Measurements from ENCODE around the gene LIMA1. TPM values are rescaled to one million over a fixed set of nuclear protein-coding genes. Genes with fewer than 3 reads are reported as not detected.
"Not testable (repeated sequence)": the region's sequence is repeated elsewhere in the genome, so short reads cannot be mapped to it uniquely, and the experiment has no call there.

LIMA1 gene
- total RNA-seq, 4 donors from 2014 or later = 7.4 to 24.5 (median 8.8) TPM

DNA sequence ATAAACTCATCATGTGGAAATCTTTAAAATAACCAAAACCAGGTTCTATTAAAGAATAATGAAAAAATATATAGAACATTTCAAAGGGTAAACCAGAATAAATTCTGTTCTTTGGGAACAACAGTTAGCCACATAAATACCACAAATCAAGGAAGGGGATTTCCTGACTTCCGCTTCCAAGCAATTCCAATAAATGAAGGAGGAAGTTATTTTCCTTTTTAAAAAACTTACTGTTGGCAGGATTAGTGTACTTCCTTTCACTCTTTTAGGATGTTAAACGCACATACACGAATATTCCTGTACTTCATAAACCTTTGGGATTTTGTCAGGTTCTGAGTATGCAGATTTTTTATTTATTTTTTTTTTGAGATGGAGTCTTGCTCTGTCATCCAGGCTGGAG, 13.7 kb upstream of the LIMA1 start:
- TF ChIP-seq, protein P1, sequence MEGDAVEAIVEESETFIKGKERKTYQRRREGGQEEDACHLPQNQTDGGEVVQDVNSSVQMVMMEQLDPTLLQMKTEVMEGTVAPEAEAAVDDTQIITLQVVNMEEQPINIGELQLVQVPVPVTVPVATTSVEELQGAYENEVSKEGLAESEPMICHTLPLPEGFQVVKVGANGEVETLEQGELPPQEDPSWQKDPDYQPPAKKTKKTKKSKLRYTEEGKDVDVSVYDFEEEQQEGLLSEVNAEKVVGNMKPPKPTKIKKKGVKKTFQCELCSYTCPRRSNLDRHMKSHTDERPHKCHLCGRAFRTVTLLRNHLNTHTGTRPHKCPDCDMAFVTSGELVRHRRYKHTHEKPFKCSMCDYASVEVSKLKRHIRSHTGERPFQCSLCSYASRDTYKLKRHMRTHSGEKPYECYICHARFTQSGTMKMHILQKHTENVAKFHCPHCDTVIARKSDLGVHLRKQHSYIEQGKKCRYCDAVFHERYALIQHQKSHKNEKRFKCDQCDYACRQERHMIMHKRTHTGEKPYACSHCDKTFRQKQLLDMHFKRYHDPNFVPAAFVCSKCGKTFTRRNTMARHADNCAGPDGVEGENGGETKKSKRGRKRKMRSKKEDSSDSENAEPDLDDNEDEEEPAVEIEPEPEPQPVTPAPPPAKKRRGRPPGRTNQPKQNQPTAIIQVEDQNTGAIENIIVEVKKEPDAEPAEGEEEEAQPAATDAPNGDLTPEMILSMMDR (IDR thresholded peaks at IDR 0.05 in 4 of 5, conservative IDR thresholded peaks at IDR 0.05 in 1 of 5) = no peak
- TF ChIP-seq POLR2A (IDR thresholded peaks at IDR 0.05) = no peak
- peaks cover 20 to 27% of the 10 kb centered on the region in 2 donors for H3K4me1 ChIP-seq
- H3K9me3 ChIP-seq = no peaks in the 10 kb centered on the region
- H3K27me3 ChIP-seq = no peaks in the 10 kb centered on the region
- no peak overlapping the region for H3K4me3 ChIP-seq
- peak overlapping the region; percentile 57 to 69 (median 66) for H3K27ac ChIP-seq
- intact Hi-C loops (cut with DNase I; ENCODE audit: low total_unique reads) = no loop called here
- in situ Hi-C loops (cut with MboI; ENCODE audit: low sequenced_read_pairs in 4 of 4) = no loop called here
- DNase-seq (no peak), ATAC-seq (peak in 1 of 2 donors; percentile 19)
- H3K36me3 ChIP-seq = peaks cover 0 to 5% of the 10 kb centered on the region in 2 donors

DNA sequence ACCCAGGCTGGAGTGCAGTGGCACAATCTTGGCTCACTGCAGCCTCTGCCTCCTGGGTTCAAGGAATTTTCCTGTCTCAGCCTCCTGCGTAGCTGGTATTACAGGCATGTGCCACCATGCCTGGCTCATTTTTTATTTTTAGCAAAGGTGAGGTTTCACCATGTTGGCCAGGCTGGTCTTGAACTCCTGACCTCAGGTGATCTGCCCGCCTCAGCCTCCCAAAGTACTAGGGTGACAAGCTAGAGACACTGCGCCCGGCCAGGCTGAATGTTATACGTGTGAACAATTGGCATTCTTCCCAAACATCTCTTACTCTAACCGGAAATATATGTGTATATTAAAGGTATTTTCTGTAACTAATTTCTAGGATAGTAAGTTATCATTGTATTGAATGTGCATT, 13.2 kb upstream of the LIMA1 start:
- Histone ChIP-seq H3K4me3 (no peak overlapping the region), H3K27me3 (no peaks in the 10 kb centered on the region), H3K27ac (peak overlapping the region; percentile 57 to 69 (median 66)), H3K4me1 (peaks cover 20 to 27% of the 10 kb centered on the region in 2 donors), H3K36me3 (peaks cover 0 to 5% of the 10 kb centered on the region in 2 donors), H3K9me3 (no peaks in the 10 kb centered on the region)
- no peak for TF ChIP-seq POLR2A (IDR thresholded peaks at IDR 0.05)
- TF ChIP-seq, protein P1 (IDR thresholded peaks at IDR 0.05 in 4 of 5, conservative IDR thresholded peaks at IDR 0.05 in 1 of 5) = no peak
- intact Hi-C loops (cut with DNase I; ENCODE audit: low total_unique reads) (no loop called here), in situ Hi-C loops (cut with MboI; ENCODE audit: low sequenced_read_pairs in 4 of 4) (no loop called here)
- ATAC-seq (peak; percentile 50 to 67), DNase-seq (peak in 1 of 2 donors; percentile 58)

DNA sequence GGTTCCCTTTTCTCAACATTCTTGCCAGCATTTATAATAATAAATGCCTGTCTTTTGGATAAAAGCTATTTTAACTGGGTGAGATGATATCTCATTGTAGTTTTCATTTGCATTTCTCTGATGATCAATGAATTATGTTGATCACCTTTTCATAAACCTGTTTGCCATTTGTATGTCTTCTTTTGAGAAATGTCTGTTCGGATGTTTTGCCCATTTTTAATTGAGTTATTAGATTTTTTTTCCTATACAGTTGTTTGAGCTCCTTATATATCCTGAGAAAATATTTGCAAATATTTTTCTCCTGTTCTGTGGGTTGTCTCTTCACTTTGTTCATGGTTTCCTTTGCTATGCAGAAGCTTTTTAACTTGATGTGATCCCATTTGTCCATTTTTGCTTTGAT, 8.1 kb upstream of the LIMA1 start:
- DNase-seq = no peak
- Histone ChIP-seq H3K27me3 (no peaks in the 10 kb centered on the region), H3K4me1 (peaks cover 6 to 14% of the 10 kb centered on the region in 2 donors), H3K36me3 (peaks cover 0 to 5% of the 10 kb centered on the region in 2 donors), H3K4me3 (no peak overlapping the region), H3K27ac (no peak overlapping the region), H3K9me3 (no peaks in the 10 kb centered on the region)
- intact Hi-C loops (cut with DNase I; ENCODE audit: low total_unique reads) (no loop called here), in situ Hi-C loops (cut with MboI; ENCODE audit: low sequenced_read_pairs in 4 of 4) (no loop called here)
- no peak for ATAC-seq
- TF ChIP-seq, protein P1 (IDR thresholded peaks at IDR 0.05 in 4 of 5, conservative IDR thresholded peaks at IDR 0.05 in 1 of 5) = no peak
- TF ChIP-seq POLR2A (IDR thresholded peaks at IDR 0.05) = no peak

DNA sequence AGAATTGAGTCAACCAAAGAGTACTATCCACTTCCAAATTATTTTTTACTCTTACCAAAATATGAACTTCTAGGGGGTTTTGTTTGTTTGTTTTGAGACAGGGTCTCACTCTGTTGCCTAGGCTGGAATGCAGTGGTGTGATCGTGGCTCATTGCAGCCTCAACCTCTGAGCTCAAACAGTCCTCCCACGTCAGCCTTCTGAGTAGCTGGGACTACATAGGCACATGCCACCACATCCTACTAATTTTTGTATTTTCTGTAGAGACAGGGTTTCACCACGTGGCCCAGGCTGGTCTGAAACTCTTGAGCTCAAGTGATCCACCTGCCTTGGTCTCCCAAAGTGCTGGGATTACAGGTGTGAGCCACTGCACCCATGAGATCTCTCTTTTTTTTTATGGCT, 7.4 kb upstream of the LIMA1 start:
- H3K4me1 ChIP-seq; intact Hi-C loops (cut with DNase I; ENCODE audit: low total_unique reads); H3K27ac ChIP-seq; H3K27me3 ChIP-seq; ATAC-seq; H3K4me3 ChIP-seq; H3K9me3 ChIP-seq; DNase-seq; H3K36me3 ChIP-seq; in situ Hi-C loops (cut with MboI; ENCODE audit: low sequenced_read_pairs in 4 of 4): not testable (repeated sequence)

DNA sequence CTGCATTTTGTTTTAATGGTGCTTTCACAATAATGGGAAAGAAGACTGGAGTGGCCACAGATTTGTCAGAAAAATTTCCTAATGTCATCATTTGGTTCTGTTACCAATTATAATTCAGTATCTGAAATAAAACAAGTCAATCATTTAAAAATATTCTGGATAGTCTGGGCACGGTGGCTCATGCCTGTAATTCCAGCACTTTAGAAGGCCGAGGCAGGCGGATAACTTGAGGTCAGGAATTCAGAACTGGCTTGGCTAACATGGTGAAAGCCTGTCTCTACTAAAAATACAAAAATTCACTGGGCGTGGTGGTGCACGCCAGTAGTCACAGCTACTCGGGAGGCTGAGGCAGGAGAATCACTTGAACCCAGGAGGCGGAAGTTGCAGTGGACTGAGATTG, 4.0 kb upstream of the LIMA1 start:
- Histone ChIP-seq H3K27ac (no peak overlapping the region), H3K4me3 (no peak overlapping the region), H3K9me3 (no peaks in the 10 kb centered on the region), H3K4me1 (peaks cover 18 to 31% of the 10 kb centered on the region in 2 donors), H3K27me3 (no peaks in the 10 kb centered on the region), H3K36me3 (no peaks in the 10 kb centered on the region)
- in situ Hi-C loops (cut with MboI; ENCODE audit: low sequenced_read_pairs in 4 of 4) (loop anchor here in 1 of 4 donors (10.0 kb wide), 1 partner anchor 72 kb away; no protein-coding TSS in a partner anchor), intact Hi-C loops (cut with DNase I; ENCODE audit: low total_unique reads) (no loop called here)
- ATAC-seq = no peak
- no peak for DNase-seq
- TF ChIP-seq, protein P1 (IDR thresholded peaks at IDR 0.05 in 4 of 5, conservative IDR thresholded peaks at IDR 0.05 in 1 of 5) = no peak

Measured in gastrocnemius medialis (tissue), 4 donors.